HG02610 (cell line): ENCODE results near the gene USP28.
"Not testable (repeated sequence)": the region's sequence is repeated elsewhere in the genome, so short reads cannot be mapped to it uniquely, and the experiment has no call there.

Experiments used
- ATAC-seq: cut with Tn5 transposase; IDR thresholded peaks from one replicate; pipeline ENCODE4 v1.9.1; 2021; ENCODE audit warnings: mild to moderate bottlenecking, moderate library complexity; ENCODE audit not compliant: unreplicated experiment

The USP28 gene

DNA sequence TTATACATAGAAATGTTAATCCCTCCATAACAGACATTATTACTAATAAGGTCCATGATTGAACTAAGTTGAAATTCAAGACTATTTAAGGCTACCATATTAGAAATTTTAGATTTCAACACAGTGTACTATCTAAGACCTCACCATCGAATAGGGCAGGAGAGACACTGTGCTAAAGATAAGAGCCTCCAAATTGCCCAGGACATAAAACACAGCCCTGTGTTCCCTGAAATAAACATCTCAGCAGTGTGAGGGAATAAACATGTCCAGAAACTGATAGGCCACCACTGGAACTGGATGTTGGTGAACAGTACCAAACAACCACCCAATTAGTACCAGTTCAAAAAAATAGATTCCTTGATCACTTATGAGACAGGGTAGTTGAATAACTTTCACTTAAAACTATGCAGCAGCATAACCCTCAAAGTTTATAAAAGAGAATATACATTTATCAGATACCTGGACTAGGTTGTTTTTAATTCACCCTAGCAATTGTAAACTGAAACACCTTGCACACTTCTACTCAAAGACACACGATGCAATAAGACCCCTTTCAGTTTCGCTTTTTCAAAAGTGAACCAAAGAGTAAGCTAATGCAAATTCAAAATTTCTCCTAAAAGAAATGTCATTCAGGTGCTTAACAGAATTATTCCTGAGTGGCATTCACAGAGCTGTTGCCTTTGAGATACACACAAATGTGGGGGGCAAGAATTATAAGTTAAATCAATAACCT is 34.3 kb downstream of the USP28 start:
- ATAC-seq, result peak; percentile 46

DNA sequence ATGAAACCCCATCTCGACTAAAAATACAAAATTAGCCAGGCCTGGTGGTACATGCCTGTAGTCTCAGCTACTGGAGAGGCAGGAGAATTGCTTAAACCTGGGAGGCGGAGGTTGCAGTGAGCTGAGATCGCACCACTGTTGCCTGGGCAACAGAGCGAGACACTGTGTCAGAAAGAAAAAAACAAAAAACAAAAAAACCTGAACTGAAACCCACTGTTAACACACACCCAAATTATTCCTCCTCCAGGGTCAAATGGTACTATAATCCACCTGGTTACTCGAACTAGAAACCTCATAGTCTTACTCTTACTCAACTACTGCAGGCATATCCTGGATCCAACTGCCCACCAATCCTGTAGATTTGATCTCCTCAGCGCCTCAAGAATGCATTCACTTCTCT is 35.5 kb downstream of the USP28 start:
- peak; percentile 90 for ATAC-seq

- ATAC-seq, result no peak
These were observed 37.4 kb downstream of the USP28 start for GRCh38 chr11:113838005-113838404.

DNA sequence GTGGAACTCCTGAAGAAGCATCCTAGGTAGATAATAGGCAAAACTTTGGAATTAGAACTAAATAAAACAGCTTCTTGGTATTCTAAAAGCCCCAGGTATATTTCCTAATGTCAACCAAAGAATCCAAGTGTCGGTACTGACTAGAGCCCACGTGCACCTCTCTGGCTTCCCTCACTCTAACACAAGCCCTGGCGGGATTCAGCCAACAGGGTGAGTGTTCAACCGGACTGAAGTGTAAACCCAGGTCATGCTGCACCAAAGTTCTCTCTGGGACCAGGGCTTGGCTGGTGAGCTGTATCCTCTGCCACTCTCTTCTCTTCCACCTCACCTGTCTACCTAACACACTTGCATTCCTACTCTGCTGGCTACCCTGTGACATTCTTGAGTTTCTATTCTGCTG is 40.1 kb downstream of the USP28 start:
- no peak for ATAC-seq

GRCh38 chr11:113833151-113833550 is 42.2 kb downstream of the USP28 start:
- no peak for ATAC-seq

GRCh38 chr11:113831314-113831713 is 44.1 kb downstream of the USP28 start:
- peak; percentile 95 for ATAC-seq

DNA sequence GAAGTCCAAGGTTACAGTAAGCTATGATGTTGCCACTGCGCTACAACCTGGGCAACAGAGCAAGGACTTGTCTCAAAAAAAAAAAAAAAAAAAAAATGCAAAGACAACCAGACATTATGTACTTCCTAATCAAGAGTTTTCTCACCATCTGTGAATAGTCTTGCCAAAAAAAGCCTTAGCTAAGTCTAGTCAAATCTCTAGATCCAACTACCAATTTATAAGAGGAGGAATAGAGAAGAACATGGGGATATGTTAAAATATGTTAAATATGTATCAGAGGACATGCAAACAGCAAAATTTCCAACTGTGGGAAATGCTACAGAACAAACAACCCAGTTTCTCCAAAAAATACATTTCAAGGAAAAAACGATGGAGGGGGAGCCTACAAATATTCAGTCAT is 45.6 kb downstream of the USP28 start:
- no peak for ATAC-seq

DNA sequence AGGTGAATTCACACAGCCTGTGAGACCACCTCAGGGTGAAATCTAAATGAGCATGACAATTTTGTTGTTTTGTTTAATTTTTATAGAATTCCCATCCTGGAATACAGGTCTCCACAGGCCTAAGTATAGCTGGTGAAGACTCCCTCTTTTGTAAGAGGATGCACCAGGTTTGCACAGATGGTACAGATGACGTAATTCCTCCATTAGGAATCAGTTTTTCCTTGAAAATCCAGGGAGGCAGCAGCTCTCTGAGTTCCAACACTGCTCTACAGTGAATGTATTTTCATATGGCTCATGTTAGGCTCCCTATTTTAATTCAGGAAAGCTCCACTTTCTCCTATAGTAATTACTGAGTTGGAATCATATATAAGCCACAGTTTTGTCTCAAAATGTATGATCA is 47.2 kb downstream of the USP28 start:
- ATAC-seq, result no peak

- no peak for ATAC-seq
These were observed 47.9 kb downstream of the USP28 start for GRCh38 chr11:113827477-113827876.

- no peak for ATAC-seq
These were observed 56.9 kb downstream of the USP28 start for GRCh38 chr11:113818426-113818825.

DNA sequence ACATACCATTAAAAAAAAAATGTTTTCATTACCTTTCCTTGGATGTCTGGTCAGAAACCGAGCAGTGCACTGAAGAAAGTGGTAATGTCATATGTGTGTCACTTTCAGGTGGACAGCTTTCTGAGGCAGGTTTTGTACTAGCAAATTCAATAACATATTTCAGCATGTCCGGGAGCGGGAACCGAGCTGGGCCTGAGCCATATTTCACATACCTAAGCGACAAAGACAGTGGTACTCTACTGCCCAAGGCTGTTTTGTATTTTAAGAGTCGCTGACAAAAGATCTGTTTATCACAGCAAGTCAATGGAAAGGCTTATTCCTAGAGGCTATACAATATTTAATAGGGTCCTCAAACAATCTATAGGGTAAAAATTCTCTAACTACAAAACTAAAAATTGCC is 57.7 kb downstream of the USP28 start:
- no peak for ATAC-seq

DNA sequence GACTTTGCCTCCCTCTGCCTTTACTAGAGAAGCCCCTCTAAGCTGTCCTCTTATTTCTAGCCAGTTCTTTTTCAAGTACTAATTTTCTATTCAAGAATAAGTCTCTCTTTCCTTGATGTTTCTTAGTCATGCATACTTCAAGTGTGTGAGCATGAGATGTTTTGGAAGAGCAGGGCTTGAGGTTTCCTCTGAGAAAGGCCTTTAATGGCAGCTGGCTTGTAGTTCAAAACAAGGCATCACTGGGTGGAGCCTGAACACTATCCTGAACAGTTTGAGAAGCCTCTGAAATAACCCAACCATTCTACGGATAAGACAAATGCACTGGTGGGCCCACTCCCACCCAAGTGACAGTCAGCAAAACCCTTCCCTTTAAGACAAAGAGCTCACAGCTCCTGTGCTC is 58.2 kb downstream of the USP28 start:
- no peak for ATAC-seq

- no peak for ATAC-seq
These were observed 61.2 kb downstream of the USP28 start for GRCh38 chr11:113814181-113814580.

- no peak for ATAC-seq
These were observed 66.4 kb downstream of the USP28 start for GRCh38 chr11:113808931-113809330.

DNA sequence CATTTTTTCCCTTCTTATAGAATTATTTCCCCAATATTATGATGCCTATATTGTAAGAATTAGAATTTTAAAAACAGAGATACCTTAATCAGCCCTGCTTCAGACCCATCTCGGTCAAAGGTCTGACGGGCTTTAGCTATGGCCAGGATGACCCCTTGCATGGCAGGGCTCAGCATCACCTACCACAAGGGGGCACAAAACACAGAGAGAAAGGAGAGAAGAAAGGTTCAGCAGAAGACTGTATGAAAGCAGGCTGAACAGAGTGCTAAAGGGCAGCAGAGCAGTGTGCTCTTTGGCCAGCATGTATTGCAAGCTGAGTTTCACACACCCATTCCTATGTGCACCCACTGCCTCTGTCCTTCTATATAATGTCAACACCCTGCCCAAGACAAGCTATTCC is 69.0 kb downstream of the USP28 start:
- ATAC-seq, result no peak

- ATAC-seq, result no peak
These were observed 69.7 kb downstream of the USP28 start for GRCh38 chr11:113805640-113806039.

GRCh38 chr11:113802621-113803020 is 72.8 kb downstream of the USP28 start:
- no peak for ATAC-seq

GRCh38 chr11:113796663-113797259 is 78.6 kb downstream of the USP28 start:
- ATAC-seq, result no peak

DNA sequence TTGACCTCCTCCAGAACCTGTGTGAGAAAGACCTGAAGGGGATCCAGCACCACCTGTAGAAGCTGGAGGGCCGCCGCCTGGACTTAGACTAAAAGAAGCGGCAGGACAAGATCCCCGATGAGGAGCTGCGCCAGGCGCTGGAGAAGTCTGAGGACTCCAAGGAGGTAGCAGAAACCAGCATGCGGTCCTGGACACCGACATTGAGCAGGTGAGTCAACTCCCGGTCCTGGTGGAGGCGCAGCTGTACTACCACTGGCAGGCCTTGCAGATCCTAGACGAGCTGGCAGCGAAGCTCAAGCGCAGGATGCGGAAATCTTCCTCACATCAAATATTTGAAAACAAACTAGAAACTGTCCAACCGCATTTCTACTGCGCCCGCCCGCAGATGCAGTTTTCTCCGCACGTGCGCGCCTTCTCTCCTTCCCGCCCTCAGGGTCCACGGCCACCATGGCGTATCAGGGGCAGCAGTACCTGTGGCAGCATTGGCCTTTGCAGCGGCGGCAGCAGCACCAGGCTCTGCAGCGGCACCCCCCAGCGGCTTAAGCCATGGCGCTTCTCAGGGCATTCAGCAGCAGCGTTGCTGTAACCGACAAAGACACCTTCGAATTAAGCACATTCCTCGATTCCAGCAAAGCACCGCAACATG is 85.6 kb downstream of the USP28 start:
- ATAC-seq, result no peak

GRCh38 chr11:113789016-113789415 is 86.4 kb downstream of the USP28 start:
- ATAC-seq, result not testable (repeated sequence)

DNA sequence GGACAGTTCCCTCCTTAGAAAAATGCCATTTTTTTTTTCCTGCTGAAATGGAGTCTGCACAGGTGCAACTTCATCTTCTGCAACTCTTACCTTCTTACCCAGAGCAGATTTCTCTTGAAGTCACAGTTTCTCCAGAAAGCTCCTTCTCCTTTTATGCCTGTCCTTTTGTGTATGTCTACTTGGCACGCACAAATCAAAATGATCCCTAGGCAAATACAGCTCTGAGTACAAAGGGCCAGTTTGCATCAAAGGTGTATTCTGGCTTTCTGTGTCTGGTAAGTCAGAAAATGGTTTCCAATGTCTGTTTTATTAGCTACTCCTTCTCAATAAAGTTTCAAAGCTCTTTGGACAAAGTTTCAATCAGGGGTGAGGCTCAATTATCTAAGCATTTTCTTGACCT is 93.2 kb downstream of the USP28 start:
- ATAC-seq, result no peak

- ATAC-seq, result no peak
These were observed 93.7 kb downstream of the USP28 start for GRCh38 chr11:113781682-113782081.
